GM23338 (cell line): ENCODE data around the gene MAPK8. TPM values are rescaled to one million over a fixed set of nuclear protein-coding genes. Genes with fewer than 3 reads are reported as not detected.

ENCODE experiments used
- ATAC-seq: fragments of 200-7000 bp; cut with Tn5 transposase; 3 replicates; pipeline ENCODE4 v1.9.1; 2020
- DNase-seq: peaks from one replicate; pipeline ENCODE4 v3.0.0-alpha.2; 2015; ENCODE audit warnings: low spot score
- H2AFZ ChIP-seq: fragments of 200-600 bp; sonication (generic); 2 replicates; pipeline ENCODE4 v1.8.0; 2016; ENCODE audit warnings: antibody characterized with exemption, mild to moderate bottlenecking, moderate library complexity
- H3F3A ChIP-seq: fragments of 200-600 bp; sonication (generic); replicated peaks from 2 replicates; pipeline ENCODE4 v1.8.0; 2017; ENCODE audit warnings: antibody characterized with exemption, mixed run types, low read depth
- H3K27ac ChIP-seq: fragments of 200-600 bp; sonication (generic); 2 replicates; pipeline ENCODE4 v1.6.1; 2016; ENCODE audit warnings: low read depth
- H3K27me3 ChIP-seq: fragments of 200-600 bp; sonication (generic); 2 replicates; pipeline ENCODE4 v1.8.0; 2016; ENCODE audit warnings: mild to moderate bottlenecking, mixed run types, moderate library complexity; ENCODE audit not compliant: insufficient read depth
- H3K36me3 ChIP-seq: fragments of 200-600 bp; sonication (generic); 2 replicates; pipeline ENCODE4 v1.8.0; 2016; ENCODE audit warnings: mild to moderate bottlenecking; ENCODE audit not compliant: insufficient read depth
- H3K4me1 ChIP-seq: fragments of 200-600 bp; sonication (generic); 2 replicates; pipeline ENCODE4 v1.8.0; 2016; ENCODE audit warnings: mild to moderate bottlenecking, moderate library complexity; ENCODE audit not compliant: insufficient read depth
- H3K4me2 ChIP-seq: fragments of 200-600 bp; sonication (generic); 2 replicates; pipeline ENCODE4 v1.7.1; 2017; ENCODE audit warnings: mixed run types
- H3K4me3 ChIP-seq: fragments of 200-600 bp; sonication (generic); 2 replicates; pipeline ENCODE4 v1.6.1; 2016; ENCODE audit warnings: mixed run types
- H3K79me2 ChIP-seq: fragments of 200-600 bp; sonication (generic); replicated peaks from 2 replicates; pipeline ENCODE4 v1.8.0; 2017; ENCODE audit warnings: mild to moderate bottlenecking; ENCODE audit not compliant: insufficient read depth
- H3K9me2 ChIP-seq: fragments of 200-600 bp; sonication (generic); 2 replicates; pipeline ENCODE4 v1.8.0; 2017; ENCODE audit not compliant: insufficient read depth
- H4K20me1 ChIP-seq: fragments of 200-600 bp; sonication (generic); replicated peaks from 2 replicates; pipeline ENCODE4 v1.8.0; 2017; ENCODE audit warnings: mild to moderate bottlenecking; ENCODE audit not compliant: insufficient read depth
- H3K27ac Mint-ChIP-seq: 2 replicates; pipeline ENCODE4 v1.8.0; 2020; ENCODE audit warnings: inconsistent platforms, mild to moderate bottlenecking, moderate library complexity, mixed read lengths
- H3K27me3 Mint-ChIP-seq: 3 replicates; pipeline ENCODE4 v1.8.0; 2022; ENCODE audit warnings: low read depth, mild to moderate bottlenecking, moderate library complexity, mixed read lengths, inconsistent platforms; ENCODE audit not compliant: insufficient read depth, poor library complexity
- H3K36me3 Mint-ChIP-seq: 3 replicates; pipeline ENCODE4 v1.8.0; 2021; ENCODE audit warnings: low read depth, mild to moderate bottlenecking, inconsistent platforms, moderate library complexity, mixed read lengths
- H3K4me1 Mint-ChIP-seq: 3 replicates; pipeline ENCODE4 v1.8.0; 2020; ENCODE audit warnings: mild to moderate bottlenecking, inconsistent platforms, mixed read lengths
- H3K4me3 Mint-ChIP-seq: 3 replicates; pipeline ENCODE4 v1.8.0; 2021; ENCODE audit warnings: moderate library complexity, mild to moderate bottlenecking, inconsistent platforms, mixed read lengths
- H3K9me3 Mint-ChIP-seq: 3 replicates; pipeline ENCODE4 v1.8.0; 2020; ENCODE audit warnings: moderate library complexity, mild to moderate bottlenecking, inconsistent platforms, mixed read lengths
- CREB1 ChIP-seq: fragments of 250-450 bp; sonication (Bioruptor Pico); IDR thresholded peaks from 2 replicates; pipeline ENCODE4 v1.5.0; 2020; ENCODE audit warnings: low read depth, mild to moderate bottlenecking, moderate library complexity
- EZH2phosphoT487 ChIP-seq: fragments of 200-600 bp; sonication (generic); IDR thresholded peaks from one replicate; pipeline ENCODE4 v1.8.1; 2018; ENCODE audit warnings: antibody characterized with exemption; ENCODE audit not compliant: unreplicated experiment
- JUNB ChIP-seq: IDR thresholded peaks from one replicate; pipeline ENCODE4 v1.6.1; 2016; ENCODE audit warnings: antibody characterized with exemption; ENCODE audit not compliant: unreplicated experiment
- NANOG ChIP-seq: IDR thresholded peaks from 2 replicates; pipeline ENCODE4 v1.6.1; 2016; ENCODE audit warnings: antibody characterized with exemption, borderline replicate concordance
- POLR2AphosphoS5 ChIP-seq: IDR thresholded peaks from 2 replicates; pipeline ENCODE4 v1.6.1; 2016; ENCODE audit warnings: antibody characterized with exemption, low read depth
- ZNF331 ChIP-seq: fragments of 250-450 bp; sonication (Bioruptor Pico); IDR thresholded peaks from 2 replicates; pipeline ENCODE4 v1.5.0; 2020; ENCODE audit warnings: low read depth, mild to moderate bottlenecking, moderate library complexity
- polyA plus RNA-seq: library from polyadenylated mRNA; unstranded; fragments of >200 nt; fragmentation: Nextera tagmentation; extraction: Ambion mirVana; gene quantifications from 2 replicates; pipeline ENCODE4 v1.2.1, GENCODE V29; 2016
- total RNA-seq: library from RNA; depleted of rRNA; stranded (reverse); fragments of >200 nt; shearing (Covaris generic); gene quantifications from 2 replicates; pipeline ENCODE4 v1.2.3, GENCODE V29; 2014
- TF ChIP-seq, protein P1 (sequence below), 2 experiments: fragments of 200-600 bp in 1 of 2; sonication (generic) in 1 of 2; conservative IDR thresholded peaks; 2 replicates each; pipeline versions ENCODE4 v1.5.1 to v1.6.1; 2016 to 2017; ENCODE audit warnings: antibody characterized with exemption in 2 of 2, low read depth in 2 of 2, mild to moderate bottlenecking in 2 of 2, moderate library complexity in 1 of 2
- TF ChIP-seq, protein P2 (sequence below): IDR thresholded peaks from one replicate; pipeline ENCODE4 v1.6.1; 2018; ENCODE audit warnings: antibody characterized with exemption; ENCODE audit not compliant: unreplicated experiment
- TF ChIP-seq, protein P3 (sequence below): IDR thresholded peaks from 2 replicates; pipeline ENCODE4 v1.6.1; 2016; ENCODE audit warnings: antibody characterized with exemption

Gene MAPK8
- total and polyA plus RNA-seq, 2 experiments from 2014 or later: 52.4 to 73.6 TPM

DNA sequence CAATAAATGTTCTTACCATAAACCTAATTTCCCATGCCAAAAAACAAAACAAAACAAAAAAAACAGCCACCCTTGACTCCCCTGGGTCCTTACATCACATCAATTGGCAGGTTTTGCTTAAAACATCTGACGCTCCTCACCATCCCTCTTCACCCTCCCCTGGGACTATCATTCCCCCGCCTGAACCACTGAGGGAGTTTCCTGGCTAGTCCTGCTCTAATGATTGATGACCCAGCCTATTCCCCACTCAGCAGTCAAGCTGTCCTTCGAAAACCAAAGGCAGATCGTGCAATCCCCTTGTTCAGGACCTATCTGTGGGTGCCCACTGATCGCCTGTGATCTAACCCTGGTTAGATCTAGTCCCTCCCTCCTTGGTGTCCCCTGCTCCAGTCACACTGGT lies 20.8 kb upstream of the MAPK8 start:
- Histone ChIP-seq H2AFZ (no peak overlapping the region), H3K4me1 (0 out of 2 replicates have a peak, but pooled peaks cover 3% of the 10 kb centered on the region), H3K4me3 (no peak overlapping the region), H4K20me1 (no peaks in the 10 kb centered on the region), H3K36me3 (no peaks in the 10 kb centered on the region; the same call in 1 of the 2 replicates), H3K4me2 (no peak overlapping the region), H3F3A (no peaks in the 10 kb centered on the region), H3K27me3 (no peaks in the 10 kb centered on the region), H3K9me2 (no peaks in the 10 kb centered on the region), H3K79me2 (no peaks in the 10 kb centered on the region), H3K27ac (no peak overlapping the region)
- ATAC-seq (no peak), DNase-seq (no peak)
- H3K36me3 Mint-ChIP-seq: no peaks in the 10 kb centered on the region; the same call in 2 of the 3 replicates
- no peak overlapping the region for H3K4me3 Mint-ChIP-seq
- no peak overlapping the region for H3K27ac Mint-ChIP-seq
- TF ChIP-seq, protein P1, sequence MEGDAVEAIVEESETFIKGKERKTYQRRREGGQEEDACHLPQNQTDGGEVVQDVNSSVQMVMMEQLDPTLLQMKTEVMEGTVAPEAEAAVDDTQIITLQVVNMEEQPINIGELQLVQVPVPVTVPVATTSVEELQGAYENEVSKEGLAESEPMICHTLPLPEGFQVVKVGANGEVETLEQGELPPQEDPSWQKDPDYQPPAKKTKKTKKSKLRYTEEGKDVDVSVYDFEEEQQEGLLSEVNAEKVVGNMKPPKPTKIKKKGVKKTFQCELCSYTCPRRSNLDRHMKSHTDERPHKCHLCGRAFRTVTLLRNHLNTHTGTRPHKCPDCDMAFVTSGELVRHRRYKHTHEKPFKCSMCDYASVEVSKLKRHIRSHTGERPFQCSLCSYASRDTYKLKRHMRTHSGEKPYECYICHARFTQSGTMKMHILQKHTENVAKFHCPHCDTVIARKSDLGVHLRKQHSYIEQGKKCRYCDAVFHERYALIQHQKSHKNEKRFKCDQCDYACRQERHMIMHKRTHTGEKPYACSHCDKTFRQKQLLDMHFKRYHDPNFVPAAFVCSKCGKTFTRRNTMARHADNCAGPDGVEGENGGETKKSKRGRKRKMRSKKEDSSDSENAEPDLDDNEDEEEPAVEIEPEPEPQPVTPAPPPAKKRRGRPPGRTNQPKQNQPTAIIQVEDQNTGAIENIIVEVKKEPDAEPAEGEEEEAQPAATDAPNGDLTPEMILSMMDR (conservative IDR thresholded peaks at IDR 0.05; ENCODE audit: low read depth in 2 of 2): no peak
- no peak for TF ChIP-seq JUNB
- TF ChIP-seq EZH2phosphoT487: no peak
- TF ChIP-seq, protein P2, sequence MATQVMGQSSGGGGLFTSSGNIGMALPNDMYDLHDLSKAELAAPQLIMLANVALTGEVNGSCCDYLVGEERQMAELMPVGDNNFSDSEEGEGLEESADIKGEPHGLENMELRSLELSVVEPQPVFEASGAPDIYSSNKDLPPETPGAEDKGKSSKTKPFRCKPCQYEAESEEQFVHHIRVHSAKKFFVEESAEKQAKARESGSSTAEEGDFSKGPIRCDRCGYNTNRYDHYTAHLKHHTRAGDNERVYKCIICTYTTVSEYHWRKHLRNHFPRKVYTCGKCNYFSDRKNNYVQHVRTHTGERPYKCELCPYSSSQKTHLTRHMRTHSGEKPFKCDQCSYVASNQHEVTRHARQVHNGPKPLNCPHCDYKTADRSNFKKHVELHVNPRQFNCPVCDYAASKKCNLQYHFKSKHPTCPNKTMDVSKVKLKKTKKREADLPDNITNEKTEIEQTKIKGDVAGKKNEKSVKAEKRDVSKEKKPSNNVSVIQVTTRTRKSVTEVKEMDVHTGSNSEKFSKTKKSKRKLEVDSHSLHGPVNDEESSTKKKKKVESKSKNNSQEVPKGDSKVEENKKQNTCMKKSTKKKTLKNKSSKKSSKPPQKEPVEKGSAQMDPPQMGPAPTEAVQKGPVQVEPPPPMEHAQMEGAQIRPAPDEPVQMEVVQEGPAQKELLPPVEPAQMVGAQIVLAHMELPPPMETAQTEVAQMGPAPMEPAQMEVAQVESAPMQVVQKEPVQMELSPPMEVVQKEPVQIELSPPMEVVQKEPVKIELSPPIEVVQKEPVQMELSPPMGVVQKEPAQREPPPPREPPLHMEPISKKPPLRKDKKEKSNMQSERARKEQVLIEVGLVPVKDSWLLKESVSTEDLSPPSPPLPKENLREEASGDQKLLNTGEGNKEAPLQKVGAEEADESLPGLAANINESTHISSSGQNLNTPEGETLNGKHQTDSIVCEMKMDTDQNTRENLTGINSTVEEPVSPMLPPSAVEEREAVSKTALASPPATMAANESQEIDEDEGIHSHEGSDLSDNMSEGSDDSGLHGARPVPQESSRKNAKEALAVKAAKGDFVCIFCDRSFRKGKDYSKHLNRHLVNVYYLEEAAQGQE: no peak
- no peak for TF ChIP-seq POLR2AphosphoS5
- no peak for TF ChIP-seq ZNF331 (CRISPR knock-in tag)
- peaks cover 10% of the 10 kb centered on the region; the same call in 2 of the 3 replicates for H3K4me1 Mint-ChIP-seq
- H3K27me3 Mint-ChIP-seq: peaks cover 2% of the 10 kb centered on the region
- H3K9me3 Mint-ChIP-seq: peaks cover 39% of the 10 kb centered on the region

DNA sequence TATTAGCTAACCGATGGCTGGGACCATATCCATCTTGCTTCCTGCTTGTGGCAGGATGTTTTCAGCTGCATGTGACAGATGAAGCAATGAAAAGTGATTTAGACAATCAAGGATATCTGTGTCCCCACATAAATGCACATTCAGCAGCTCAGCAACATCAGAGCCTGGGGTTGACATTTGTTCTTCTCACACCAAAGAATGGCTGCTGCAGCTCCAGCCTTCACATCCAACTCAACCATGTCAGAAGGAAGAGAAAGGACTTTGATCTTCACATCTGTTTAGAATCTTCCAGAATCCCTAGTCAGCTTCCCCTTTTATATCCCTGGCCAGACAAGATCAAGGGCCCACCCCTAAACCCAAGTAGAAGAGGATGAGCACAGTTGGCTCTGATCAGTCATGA lies 20.1 kb upstream of the MAPK8 start:
- H3K4me1 Mint-ChIP-seq: peaks cover 10% of the 10 kb centered on the region; the same call in 2 of the 3 replicates

More for the DNA sequence above, 20.1 kb upstream of the MAPK8 start:
- H3K9me3 Mint-ChIP-seq: peaks cover 33% of the 10 kb centered on the region
- no peaks in the 10 kb centered on the region for H3K79me2 ChIP-seq
- H3K9me2 ChIP-seq: no peaks in the 10 kb centered on the region
- H3K36me3 Mint-ChIP-seq: no peaks in the 10 kb centered on the region; the same call in 2 of the 3 replicates
- H3F3A ChIP-seq: no peaks in the 10 kb centered on the region
- H4K20me1 ChIP-seq: no peaks in the 10 kb centered on the region
- 0 out of 2 replicates have a peak, but pooled peaks cover 3% of the 10 kb centered on the region for H3K4me1 ChIP-seq
- H3K4me2 ChIP-seq: no peak overlapping the region
- no peak overlapping the region for H3K4me3 Mint-ChIP-seq
- ATAC-seq (no peak), DNase-seq (no peak)
- H3K27me3 Mint-ChIP-seq: peaks cover 2% of the 10 kb centered on the region
- no peak overlapping the region for H3K27ac ChIP-seq
- H3K27me3 ChIP-seq: no peaks in the 10 kb centered on the region
- H2AFZ ChIP-seq: no peak overlapping the region
- H3K36me3 ChIP-seq: no peaks in the 10 kb centered on the region; the same call in 1 of the 2 replicates
- no peak overlapping the region for H3K27ac Mint-ChIP-seq
- TF ChIP-seq CREB1 (CRISPR knock-in tag): no peak
- no peak for TF ChIP-seq JUNB
- TF ChIP-seq NANOG: no peak
- TF ChIP-seq EZH2phosphoT487: no peak
- TF ChIP-seq, protein P3, sequence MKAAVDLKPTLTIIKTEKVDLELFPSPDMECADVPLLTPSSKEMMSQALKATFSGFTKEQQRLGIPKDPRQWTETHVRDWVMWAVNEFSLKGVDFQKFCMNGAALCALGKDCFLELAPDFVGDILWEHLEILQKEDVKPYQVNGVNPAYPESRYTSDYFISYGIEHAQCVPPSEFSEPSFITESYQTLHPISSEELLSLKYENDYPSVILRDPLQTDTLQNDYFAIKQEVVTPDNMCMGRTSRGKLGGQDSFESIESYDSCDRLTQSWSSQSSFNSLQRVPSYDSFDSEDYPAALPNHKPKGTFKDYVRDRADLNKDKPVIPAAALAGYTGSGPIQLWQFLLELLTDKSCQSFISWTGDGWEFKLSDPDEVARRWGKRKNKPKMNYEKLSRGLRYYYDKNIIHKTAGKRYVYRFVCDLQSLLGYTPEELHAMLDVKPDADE: no peak
- TF ChIP-seq, protein P2: no peak
- no peak for TF ChIP-seq POLR2AphosphoS5
- H3K4me3 ChIP-seq: no peak overlapping the region
